SK-N-SH treated with all-trans-retinoic acid at 6 μM for 48 hours (cell line): ENCODE measurements around the gene FBH1.

ENCODE experiments used
- ATAC-seq: fragments of 200-7000 bp; cut with Tn5 transposase; 3 replicates; pipeline ENCODE4 v1.9.1; 2020; ENCODE audit warnings: mild to moderate bottlenecking, moderate library complexity
- CREB5 ChIP-seq: fragments of 250-450 bp; sonication (Bioruptor Pico); IDR thresholded peaks from 2 replicates; pipeline ENCODE4 v1.5.1; 2020; ENCODE audit warnings: low read depth, mild to moderate bottlenecking, moderate library complexity
- CSDC2 ChIP-seq: fragments of 250-450 bp; sonication (Bioruptor Pico); IDR thresholded peaks from 2 replicates; pipeline ENCODE4 v1.5.0; 2020; ENCODE audit warnings: mild to moderate bottlenecking, moderate library complexity
- CSRNP3 ChIP-seq: fragments of 250-450 bp; sonication (Bioruptor Pico); IDR thresholded peaks from 2 replicates; pipeline ENCODE4 v1.5.1; 2021; ENCODE audit warnings: mild to moderate bottlenecking, moderate library complexity
- GLIS3 ChIP-seq: fragments of 250-450 bp; sonication (Bioruptor Pico); IDR thresholded peaks from 2 replicates; pipeline ENCODE4 v1.5.0; 2020; ENCODE audit warnings: mild to moderate bottlenecking, moderate library complexity
- OSR1 ChIP-seq: fragments of 250-450 bp; sonication (Bioruptor Pico); IDR thresholded peaks from 2 replicates; pipeline ENCODE4 v1.8.0; 2022; ENCODE audit warnings: moderate library complexity, mild to moderate bottlenecking, inconsistent platforms
- PATZ1 ChIP-seq: fragments of 250-450 bp; sonication (Bioruptor Pico); IDR thresholded peaks from 2 replicates; pipeline ENCODE4 v1.8.0; 2020; ENCODE audit warnings: mild to moderate bottlenecking, moderate library complexity, borderline replicate concordance
- POU6F1 ChIP-seq: fragments of 250-450 bp; sonication (Bioruptor Pico); IDR thresholded peaks from 2 replicates; pipeline ENCODE4 v1.8.0; 2021; ENCODE audit warnings: low read depth, mild to moderate bottlenecking, moderate library complexity, borderline replicate concordance
- PPARA ChIP-seq: fragments of 250-450 bp; sonication (Bioruptor Pico); IDR thresholded peaks from 2 replicates; pipeline ENCODE4 v1.5.0; 2020; ENCODE audit warnings: mild to moderate bottlenecking, borderline replicate concordance
- RARB ChIP-seq: fragments of 250-450 bp; sonication (Bioruptor Pico); IDR thresholded peaks from 2 replicates; pipeline ENCODE4 v1.8.0; 2021; ENCODE audit warnings: mild to moderate bottlenecking, moderate library complexity
- SNAI2 ChIP-seq: fragments of 250-450 bp; sonication (Bioruptor Pico); IDR thresholded peaks from 2 replicates; pipeline ENCODE4 v1.5.0; 2020; ENCODE audit warnings: mild to moderate bottlenecking, moderate library complexity
- TCF4 ChIP-seq: fragments of 250-450 bp; sonication (Bioruptor Pico); IDR thresholded peaks from 2 replicates; pipeline ENCODE4 v1.8.0; 2021; ENCODE audit warnings: mild to moderate bottlenecking, moderate library complexity, borderline replicate concordance
- TSHZ2 ChIP-seq: fragments of 250-450 bp; sonication (Bioruptor Pico); IDR thresholded peaks from 2 replicates; pipeline ENCODE4 v1.5.0; 2020; ENCODE audit warnings: mild to moderate bottlenecking, moderate library complexity
- ZC3H10 ChIP-seq: fragments of 250-450 bp; sonication (Bioruptor Pico); IDR thresholded peaks from 2 replicates; pipeline ENCODE4 v1.5.1; 2021; ENCODE audit warnings: mild to moderate bottlenecking, moderate library complexity
- ZFP3 ChIP-seq: fragments of 250-450 bp; sonication (Bioruptor Pico); IDR thresholded peaks from 2 replicates; pipeline ENCODE4 v1.5.0; 2020; ENCODE audit warnings: mild to moderate bottlenecking, moderate library complexity
- ZFP30 ChIP-seq: fragments of 450-650 bp; formaldehyde crosslinking; IDR thresholded peaks from 2 replicates; pipeline ENCODE4 v1.5.0; 2022; ENCODE audit warnings: mild to moderate bottlenecking, moderate library complexity
- ZNF565 ChIP-seq: fragments of 450-650 bp; formaldehyde crosslinking; conservative IDR thresholded peaks from 2 replicates; pipeline ENCODE4 v1.5.0; 2020; ENCODE audit warnings: low read depth, mild to moderate bottlenecking, moderate library complexity
- ZNF70 ChIP-seq: fragments of 450-650 bp; formaldehyde crosslinking; IDR thresholded peaks from 2 replicates; pipeline ENCODE4 v1.5.0; 2020; ENCODE audit warnings: mild to moderate bottlenecking, moderate library complexity
- ZNF8 ChIP-seq: fragments of 450-650 bp; formaldehyde crosslinking; IDR thresholded peaks from 2 replicates; pipeline ENCODE4 v1.5.0; 2020; ENCODE audit warnings: mild to moderate bottlenecking, moderate library complexity

The FBH1 gene

GRCh38 chr10:5921746-5922145, 31.7 kb downstream of the FBH1 start (continued):
- TF ChIP-seq OSR1 (CRISPR knock-in tag) (no peak), ZFP3 (CRISPR knock-in tag) (no peak), RARB (CRISPR knock-in tag) (no peak), PPARA (CRISPR knock-in tag) (no peak), ZC3H10 (CRISPR knock-in tag) (no peak)

- TF ChIP-seq TCF4 (CRISPR knock-in tag) (no peak), GLIS3 (no peak), ZNF70 (CRISPR knock-in tag) (no peak), ZNF565 (CRISPR knock-in tag) (no peak), CREB5 (no peak), POU6F1 (CRISPR knock-in tag) (no peak), PPARA (CRISPR knock-in tag) (no peak), ZNF8 (CRISPR knock-in tag) (no peak), ZFP30 (CRISPR knock-in tag) (no peak), ZFP3 (CRISPR knock-in tag) (no peak), TSHZ2 (CRISPR knock-in tag) (no peak), RARB (CRISPR knock-in tag) (no peak), PATZ1 (CRISPR knock-in tag) (no peak), SNAI2 (CRISPR knock-in tag) (no peak)
- ATAC-seq, result no peak
Observed at GRCh38 chr10:5924889-5925288, 34.8 kb downstream of the FBH1 start.

GRCh38 chr10:5927306-5927705, 37.3 kb downstream of the FBH1 start:
- ATAC-seq, result no peak; the same call in 1 of the 3 replicates
- no peak for TF ChIP-seq ZC3H10 (CRISPR knock-in tag)
- no peak for TF ChIP-seq RARB (CRISPR knock-in tag)
- no peak for TF ChIP-seq ZNF8 (CRISPR knock-in tag)
- no peak for TF ChIP-seq CSDC2 (CRISPR knock-in tag)
- TF ChIP-seq OSR1 (CRISPR knock-in tag), result no peak
- no peak for TF ChIP-seq ZFP30 (CRISPR knock-in tag)
- TF ChIP-seq ZFP3 (CRISPR knock-in tag), result no peak
- TF ChIP-seq, all 23 proteins: peak for 0

- no peak for ATAC-seq
- TF ChIP-seq TCF4 (CRISPR knock-in tag) (no peak), OSR1 (CRISPR knock-in tag) (no peak), ZNF565 (CRISPR knock-in tag) (no peak), CSRNP3 (CRISPR knock-in tag) (no peak), CSDC2 (CRISPR knock-in tag) (no peak), ZFP3 (CRISPR knock-in tag) (no peak), GLIS3 (no peak), PPARA (CRISPR knock-in tag) (no peak), SNAI2 (CRISPR knock-in tag) (no peak), PATZ1 (CRISPR knock-in tag) (no peak), POU6F1 (CRISPR knock-in tag) (no peak), ZNF70 (CRISPR knock-in tag) (no peak)
Observed at GRCh38 chr10:5929442-5929841, 39.4 kb downstream of the FBH1 start.
